Lower lobe of right lung (tissue), 2 donors: Measurements from ENCODE around the gene SLFN12. TPM values are rescaled to one million over a fixed set of nuclear protein-coding genes. Genes with fewer than 3 reads are reported as not detected.
"Not testable (repeated sequence)": the region's sequence is repeated elsewhere in the genome, so short reads cannot be mapped to it uniquely, and the experiment has no call there.

Experiments
- ATAC-seq, 2 donors: fragments of 200-7000 bp; cut with Tn5 transposase; one replicate each; pipeline ENCODE4 v1.9.1; 2020 to 2022; ENCODE audit warnings: mild to moderate bottlenecking in 2 of 2, moderate library complexity in 2 of 2
- DNase-seq: peaks from one replicate; pipeline ENCODE4 v3.0.0-alpha.2; 2020
- H3K27ac ChIP-seq: fragments of 200-600 bp; one replicate; pipeline ENCODE4 v1.8.0; 2022
- H3K27me3 ChIP-seq: fragments of 200-600 bp; one replicate; pipeline ENCODE4 v1.8.0; 2022; ENCODE audit warnings: low read depth
- H3K36me3 ChIP-seq: fragments of 200-600 bp; one replicate; pipeline ENCODE4 v1.8.0; 2022; ENCODE audit warnings: mild to moderate bottlenecking
- H3K4me1 ChIP-seq: fragments of 200-600 bp; one replicate; pipeline ENCODE4 v1.8.0; 2022
- H3K4me3 ChIP-seq: fragments of 200-600 bp; one replicate; pipeline ENCODE4 v1.8.0; 2022; ENCODE audit warnings: mild to moderate bottlenecking
- H3K9me3 ChIP-seq: fragments of 200-600 bp; one replicate; pipeline ENCODE4 v1.8.0; 2022
- intact Hi-C: fragments of 100-400 bp; cut with DNase I; formaldehyde crosslinking; loops from one replicate; pipeline ENCODE4 v1.11.0; 2022
- total RNA-seq: library from RNA; stranded (reverse); fragmentation: NEBNext Ultra II Directional; extraction: Animal tissue kit (Norgen Biotek cat#: 25700); gene quantifications from one replicate; pipeline ENCODE4 v1.2.1, GENCODE V29; 2021
- TF ChIP-seq, protein P1 (sequence below): fragments of 200-600 bp; IDR thresholded peaks from one replicate; pipeline ENCODE4 v1.8.0; 2022; ENCODE audit warnings: antibody characterized with exemption, mild to moderate bottlenecking
- donor health status: DM: no; HTN: yes; CAD: no; lungs with severe emphysema.

Gene SLFN12
- total RNA-seq, 1 donor from 2014 or later, result 16.7 TPM

DNA sequence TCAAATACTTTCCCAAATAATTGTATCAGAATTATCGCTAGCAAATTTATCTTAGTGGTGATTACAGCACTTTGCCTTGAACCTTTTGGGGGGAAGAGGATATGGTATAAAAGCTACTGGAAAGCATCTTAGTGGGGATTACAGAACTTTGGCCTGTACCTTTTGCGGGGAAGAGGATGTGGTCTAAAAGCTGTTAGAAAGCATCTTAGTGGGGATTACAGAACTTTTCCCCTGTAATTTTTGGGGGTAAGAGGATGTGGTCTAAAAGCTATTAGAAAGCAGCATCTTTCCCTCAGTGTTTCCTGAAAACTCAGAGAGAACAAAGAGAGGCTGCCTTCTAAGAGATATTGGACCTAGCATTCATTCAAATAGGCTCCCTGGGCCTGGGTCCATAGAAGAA is 4.1 kb downstream of the SLFN12 start:
- Histone ChIP-seq H3K36me3 (no peaks in the 10 kb centered on the region), H3K4me1 (peaks cover 16% of the 10 kb centered on the region), H3K4me3 (no peak overlapping the region), H3K27ac (no peak overlapping the region), H3K9me3 (no peaks in the 10 kb centered on the region), H3K27me3 (no peaks in the 10 kb centered on the region)
- intact Hi-C loops, result no loop called here
- ATAC-seq (no peak), DNase-seq (no peak)
- TF ChIP-seq, protein P1, sequence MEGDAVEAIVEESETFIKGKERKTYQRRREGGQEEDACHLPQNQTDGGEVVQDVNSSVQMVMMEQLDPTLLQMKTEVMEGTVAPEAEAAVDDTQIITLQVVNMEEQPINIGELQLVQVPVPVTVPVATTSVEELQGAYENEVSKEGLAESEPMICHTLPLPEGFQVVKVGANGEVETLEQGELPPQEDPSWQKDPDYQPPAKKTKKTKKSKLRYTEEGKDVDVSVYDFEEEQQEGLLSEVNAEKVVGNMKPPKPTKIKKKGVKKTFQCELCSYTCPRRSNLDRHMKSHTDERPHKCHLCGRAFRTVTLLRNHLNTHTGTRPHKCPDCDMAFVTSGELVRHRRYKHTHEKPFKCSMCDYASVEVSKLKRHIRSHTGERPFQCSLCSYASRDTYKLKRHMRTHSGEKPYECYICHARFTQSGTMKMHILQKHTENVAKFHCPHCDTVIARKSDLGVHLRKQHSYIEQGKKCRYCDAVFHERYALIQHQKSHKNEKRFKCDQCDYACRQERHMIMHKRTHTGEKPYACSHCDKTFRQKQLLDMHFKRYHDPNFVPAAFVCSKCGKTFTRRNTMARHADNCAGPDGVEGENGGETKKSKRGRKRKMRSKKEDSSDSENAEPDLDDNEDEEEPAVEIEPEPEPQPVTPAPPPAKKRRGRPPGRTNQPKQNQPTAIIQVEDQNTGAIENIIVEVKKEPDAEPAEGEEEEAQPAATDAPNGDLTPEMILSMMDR, result no peak

GRCh38 chr17:35423761-35424160 is 8.5 kb downstream of the SLFN12 start:
- Histone ChIP-seq H3K36me3 (peaks cover 12% of the 10 kb centered on the region), H3K27me3 (no peaks in the 10 kb centered on the region), H3K4me1 (no peaks in the 10 kb centered on the region), H3K4me3 (no peak overlapping the region), H3K9me3 (no peaks in the 10 kb centered on the region), H3K27ac (no peak overlapping the region)
- DNase-seq (no peak), ATAC-seq (no peak)
- TF ChIP-seq, protein P1, result no peak
- intact Hi-C loops, result no loop called here

DNA sequence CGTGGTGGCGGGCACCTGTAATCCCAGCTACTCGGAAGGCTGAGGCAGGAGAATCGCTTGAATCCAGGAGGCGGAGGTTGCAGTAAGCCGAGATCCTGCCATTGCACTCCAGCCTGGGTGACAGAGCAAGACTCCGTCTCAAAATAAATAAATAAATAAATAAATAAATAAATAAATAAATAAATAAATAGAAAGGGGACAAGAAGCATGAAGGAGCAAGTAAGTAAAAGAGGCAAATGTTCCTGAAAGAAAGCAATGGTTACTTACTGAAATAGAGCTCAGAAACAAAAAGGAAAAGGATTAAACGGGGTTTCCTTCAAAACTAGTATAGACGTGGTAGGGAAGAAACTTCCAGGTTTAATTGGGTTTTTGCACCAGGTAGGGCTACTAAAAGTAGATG is 11.2 kb downstream of the SLFN12 start:
- DNase-seq, H3K27ac ChIP-seq, intact Hi-C loops, H3K4me3 ChIP-seq, H3K9me3 ChIP-seq, H3K4me1 ChIP-seq, ATAC-seq, H3K27me3 ChIP-seq: not testable (repeated sequence)
- H3K36me3 ChIP-seq, result peaks cover 21% of the 10 kb centered on the region

DNA sequence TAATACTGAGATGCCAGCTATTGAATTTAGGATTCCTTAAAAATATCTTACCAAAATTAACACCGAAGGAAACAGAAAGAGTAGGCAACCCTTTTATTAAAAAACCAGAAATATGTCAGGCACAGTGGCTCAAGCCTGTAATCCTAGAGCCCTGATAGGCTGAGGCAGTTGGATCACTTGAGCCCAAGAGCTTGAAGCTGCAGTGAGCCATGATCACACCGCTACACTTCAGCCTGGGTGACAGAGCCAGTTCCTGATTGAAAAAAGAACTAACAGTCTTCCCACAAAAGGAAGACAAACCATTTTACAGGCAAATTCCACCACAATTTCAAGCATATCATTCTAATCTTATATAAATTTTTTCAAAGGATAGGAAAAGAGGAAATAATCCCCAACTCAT is 15.6 kb downstream of the SLFN12 start:
- ATAC-seq (no peak), DNase-seq (no peak)
- H3K27ac ChIP-seq, result no peak overlapping the region
- H3K9me3 ChIP-seq, result peaks cover 10% of the 10 kb centered on the region
- no peaks in the 10 kb centered on the region for H3K27me3 ChIP-seq
- no peak overlapping the region for H3K4me3 ChIP-seq
- no peaks in the 10 kb centered on the region for H3K4me1 ChIP-seq
- TF ChIP-seq, protein P1, result no peak
- intact Hi-C loops, result no loop called here
- peaks cover 13% of the 10 kb centered on the region for H3K36me3 ChIP-seq

- H3K27me3 ChIP-seq, intact Hi-C loops, DNase-seq, H3K27ac ChIP-seq, ATAC-seq, H3K4me1 ChIP-seq, H3K9me3 ChIP-seq, H3K4me3 ChIP-seq: not testable (repeated sequence)
- H3K36me3 ChIP-seq, result peaks cover 32% of the 10 kb centered on the region
These were observed 17.6 kb downstream of the SLFN12 start for GRCh38 chr17:35414707-35415106.

- TF ChIP-seq, protein P1, result no peak
- H3K4me3 ChIP-seq, result no peak overlapping the region
- intact Hi-C loops, result no loop called here
- peaks cover 37% of the 10 kb centered on the region for H3K36me3 ChIP-seq
- H3K9me3 ChIP-seq, result peaks cover 10% of the 10 kb centered on the region
- no peaks in the 10 kb centered on the region for H3K27me3 ChIP-seq
- H3K4me1 ChIP-seq, result no peaks in the 10 kb centered on the region
- no peak overlapping the region for H3K27ac ChIP-seq
- ATAC-seq (no peak), DNase-seq (no peak)
These were observed 18.1 kb downstream of the SLFN12 start for GRCh38 chr17:35414247-35414646.

DNA sequence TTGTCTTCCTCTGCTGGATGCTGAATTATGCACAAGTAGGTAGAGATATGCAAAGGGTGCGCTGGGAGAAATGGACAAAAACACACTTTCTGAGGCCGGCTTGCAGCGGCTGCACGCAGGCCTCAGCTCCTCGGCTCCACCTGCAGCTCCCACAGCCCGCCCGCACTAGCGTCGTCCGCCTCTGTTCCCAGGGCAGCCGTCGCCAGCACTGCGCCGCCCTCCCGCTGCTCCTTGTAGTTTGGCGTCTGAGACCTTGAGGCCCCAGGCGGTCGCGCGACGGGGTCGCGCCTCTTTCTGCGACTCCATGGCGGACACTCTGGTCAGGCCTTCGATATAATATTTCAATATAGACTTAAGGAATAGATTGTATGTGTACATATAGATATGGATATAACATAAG is 24.8 kb downstream of the SLFN12 start:
- Histone ChIP-seq H3K27ac (no peak overlapping the region), H3K9me3 (no peaks in the 10 kb centered on the region), H3K4me1 (no peaks in the 10 kb centered on the region), H3K4me3 (no peak overlapping the region), H3K27me3 (no peaks in the 10 kb centered on the region), H3K36me3 (peaks cover 25% of the 10 kb centered on the region)
- DNase-seq (no peak), ATAC-seq (no peak)
- intact Hi-C loops, result no loop called here
- TF ChIP-seq, protein P1, result no peak
